WERI-Rb-1 (cell line): ENCODE results near the gene RTN4RL1.

Experiments used
- DNase-seq: peaks from one replicate; pipeline ENCODE4 v3.0.0-alpha.2; 2020
- H3K27ac ChIP-seq: fragments of 250-450 bp; sonication (Bioruptor Pico); 2 replicates; pipeline ENCODE4 v1.5.1; 2020; ENCODE audit warnings: mild to moderate bottlenecking, moderate library complexity
- H3K27me3 ChIP-seq: fragments of 250-450 bp; sonication (Bioruptor Pico); 2 replicates; pipeline ENCODE4 v1.5.1; 2021; ENCODE audit warnings: mild to moderate bottlenecking, low read depth, moderate library complexity; ENCODE audit not compliant: insufficient read depth, severe bottlenecking
- H3K36me3 ChIP-seq: fragments of 250-450 bp; sonication (Bioruptor Pico); 2 replicates; pipeline ENCODE4 v1.5.1; 2020; ENCODE audit warnings: mild to moderate bottlenecking, moderate library complexity
- H3K4me3 ChIP-seq: 2 replicates; pipeline ENCODE4 v1.5.1; 2011; ENCODE audit warnings: low read depth, mild to moderate bottlenecking, control low read depth, low read length
- H3K9me3 ChIP-seq: fragments of 250-450 bp; sonication (Bioruptor Pico); 2 replicates; pipeline ENCODE4 v1.5.1; 2021; ENCODE audit warnings: mild to moderate bottlenecking, moderate library complexity; ENCODE audit not compliant: severe bottlenecking
- TF ChIP-seq, protein P1 (sequence below): IDR thresholded peaks from 2 replicates; pipeline ENCODE4 v1.5.1; 2011; ENCODE audit warnings: low read depth, mild to moderate bottlenecking, control low read depth, inconsistent platforms, low read length

The RTN4RL1 gene

DNA sequence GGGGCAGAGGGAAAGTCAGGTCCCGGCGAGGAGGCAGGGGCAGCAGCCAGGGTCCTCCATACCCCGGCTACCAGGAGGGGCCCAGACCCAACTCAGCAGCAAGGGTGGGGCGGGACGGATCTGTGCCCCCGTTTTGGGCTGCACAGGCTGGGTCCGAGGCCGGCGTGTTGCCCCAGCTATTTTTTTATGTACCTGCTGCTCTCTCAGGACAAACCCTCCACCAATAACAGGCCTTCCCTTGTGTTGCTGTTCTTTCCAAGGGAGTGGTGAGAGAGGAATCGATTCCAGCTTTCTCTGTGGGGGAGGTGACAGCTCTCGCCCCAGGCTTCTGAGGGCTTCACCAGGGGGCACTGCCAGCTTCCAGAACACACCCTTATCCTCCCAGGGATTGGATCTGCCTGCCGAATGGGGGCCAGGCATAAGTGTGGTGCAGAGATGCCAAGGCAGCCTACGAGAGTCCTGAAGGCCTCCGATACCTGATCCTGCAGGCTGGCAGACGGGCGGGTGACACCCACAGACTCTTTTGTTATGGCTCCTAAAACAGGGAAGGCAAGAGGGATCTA lies 22.3 kb downstream of the RTN4RL1 start:
- H3K4me3 ChIP-seq = no peak overlapping the region
- no peaks in the 10 kb centered on the region for H3K27me3 ChIP-seq
- H3K9me3 ChIP-seq = no peaks in the 10 kb centered on the region
- DNase-seq = no peak
- TF ChIP-seq, protein P1, sequence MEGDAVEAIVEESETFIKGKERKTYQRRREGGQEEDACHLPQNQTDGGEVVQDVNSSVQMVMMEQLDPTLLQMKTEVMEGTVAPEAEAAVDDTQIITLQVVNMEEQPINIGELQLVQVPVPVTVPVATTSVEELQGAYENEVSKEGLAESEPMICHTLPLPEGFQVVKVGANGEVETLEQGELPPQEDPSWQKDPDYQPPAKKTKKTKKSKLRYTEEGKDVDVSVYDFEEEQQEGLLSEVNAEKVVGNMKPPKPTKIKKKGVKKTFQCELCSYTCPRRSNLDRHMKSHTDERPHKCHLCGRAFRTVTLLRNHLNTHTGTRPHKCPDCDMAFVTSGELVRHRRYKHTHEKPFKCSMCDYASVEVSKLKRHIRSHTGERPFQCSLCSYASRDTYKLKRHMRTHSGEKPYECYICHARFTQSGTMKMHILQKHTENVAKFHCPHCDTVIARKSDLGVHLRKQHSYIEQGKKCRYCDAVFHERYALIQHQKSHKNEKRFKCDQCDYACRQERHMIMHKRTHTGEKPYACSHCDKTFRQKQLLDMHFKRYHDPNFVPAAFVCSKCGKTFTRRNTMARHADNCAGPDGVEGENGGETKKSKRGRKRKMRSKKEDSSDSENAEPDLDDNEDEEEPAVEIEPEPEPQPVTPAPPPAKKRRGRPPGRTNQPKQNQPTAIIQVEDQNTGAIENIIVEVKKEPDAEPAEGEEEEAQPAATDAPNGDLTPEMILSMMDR = no peak
- H3K36me3 ChIP-seq = peaks cover 27% of the 10 kb centered on the region
- peak overlapping the region; percentile 10 for H3K27ac ChIP-seq

DNA sequence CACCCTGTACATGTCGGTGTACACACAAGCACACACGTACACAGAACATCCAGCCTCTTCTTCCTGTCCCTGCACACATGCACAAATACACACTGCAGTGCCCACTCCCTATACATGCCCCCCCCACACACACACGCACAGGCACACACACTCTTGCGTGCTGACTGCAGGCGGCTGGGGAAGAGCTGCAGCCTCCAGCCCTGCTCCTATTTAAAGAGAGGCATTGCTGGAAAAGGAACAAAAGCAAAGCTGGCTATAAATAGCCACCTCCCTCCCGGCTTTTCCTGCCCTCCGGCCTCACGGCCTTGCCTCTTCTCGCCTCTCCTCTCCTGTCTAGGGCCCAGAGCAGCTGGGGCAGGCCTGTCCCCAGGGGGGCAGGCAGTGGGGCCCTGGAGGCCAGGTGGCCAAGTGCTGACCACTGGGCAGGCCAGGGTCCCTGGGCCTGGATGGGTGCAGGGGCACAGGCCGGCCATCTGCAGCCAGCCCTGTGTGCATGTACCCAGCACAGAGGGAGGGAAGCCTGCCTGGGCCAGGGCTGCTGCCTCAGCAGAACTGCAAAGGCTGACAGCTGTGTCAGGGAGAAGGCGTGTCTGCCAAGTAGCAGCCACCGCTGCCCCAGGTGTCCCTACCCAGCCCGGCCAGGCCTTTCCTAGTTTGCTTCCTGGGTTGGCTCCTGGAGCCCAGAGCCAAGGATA lies 25.4 kb downstream of the RTN4RL1 start:
- Histone ChIP-seq H3K27ac (peak overlapping the region; percentile 96), H3K4me3 (no peak overlapping the region), H3K27me3 (no peaks in the 10 kb centered on the region), H3K36me3 (peaks cover 9% of the 10 kb centered on the region), H3K9me3 (no peaks in the 10 kb centered on the region)
- TF ChIP-seq, protein P1 = no peak
- peak; percentile 76 for DNase-seq

DNA sequence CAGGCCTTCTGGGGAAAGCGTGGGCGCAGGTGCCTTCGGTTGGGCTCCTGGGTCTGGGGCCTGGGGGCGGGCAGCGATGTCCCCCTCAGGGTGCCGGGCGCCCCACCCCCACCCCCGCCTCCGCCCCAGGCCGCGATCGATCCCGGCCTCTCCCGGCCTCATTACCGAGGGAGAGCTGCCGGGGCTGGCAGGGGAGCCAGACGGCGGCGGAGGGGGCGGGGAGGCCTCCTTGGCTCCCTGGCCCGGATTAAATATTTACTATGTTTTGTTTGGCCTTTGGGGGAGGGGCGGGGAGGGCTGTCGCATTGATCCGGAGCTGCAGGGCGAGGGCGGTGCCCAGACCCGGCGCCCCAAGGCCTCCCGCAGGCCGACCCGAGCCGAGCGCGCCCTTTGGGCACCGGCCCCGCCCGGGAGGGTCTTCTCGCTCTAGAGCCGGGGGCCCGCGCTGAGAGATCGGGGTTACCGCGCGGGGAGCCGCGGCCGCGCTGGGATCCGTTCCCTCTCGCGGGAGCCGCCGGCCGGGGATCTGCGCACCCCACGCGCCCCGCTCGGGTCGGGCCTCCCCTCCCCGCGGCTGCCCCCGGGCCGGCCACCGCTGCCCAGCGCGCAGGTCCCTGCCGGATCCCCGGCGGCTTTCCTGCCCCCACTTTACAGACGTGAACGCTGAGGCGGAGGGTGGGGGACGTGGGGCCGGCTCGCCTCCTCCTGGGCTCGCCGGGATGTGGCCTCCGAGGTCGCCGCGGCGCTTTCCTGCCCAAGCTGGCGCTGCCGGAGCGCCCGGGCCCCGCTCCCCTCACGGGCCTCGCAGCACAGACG lies 27.0 kb downstream of the RTN4RL1 start:
- Histone ChIP-seq H3K27ac (peak overlapping the region; percentile 96), H3K4me3 (peak overlapping the region; percentile 40), H3K9me3 (no peaks in the 10 kb centered on the region), H3K27me3 (no peaks in the 10 kb centered on the region), H3K36me3 (peaks cover 4% of the 10 kb centered on the region; the same call in 1 of the 2 replicates)
- TF ChIP-seq, protein P1 = 0 out of 2 replicates have a peak, but pooled peaks have one; percentile 0
- peak; percentile 95 for DNase-seq

DNA sequence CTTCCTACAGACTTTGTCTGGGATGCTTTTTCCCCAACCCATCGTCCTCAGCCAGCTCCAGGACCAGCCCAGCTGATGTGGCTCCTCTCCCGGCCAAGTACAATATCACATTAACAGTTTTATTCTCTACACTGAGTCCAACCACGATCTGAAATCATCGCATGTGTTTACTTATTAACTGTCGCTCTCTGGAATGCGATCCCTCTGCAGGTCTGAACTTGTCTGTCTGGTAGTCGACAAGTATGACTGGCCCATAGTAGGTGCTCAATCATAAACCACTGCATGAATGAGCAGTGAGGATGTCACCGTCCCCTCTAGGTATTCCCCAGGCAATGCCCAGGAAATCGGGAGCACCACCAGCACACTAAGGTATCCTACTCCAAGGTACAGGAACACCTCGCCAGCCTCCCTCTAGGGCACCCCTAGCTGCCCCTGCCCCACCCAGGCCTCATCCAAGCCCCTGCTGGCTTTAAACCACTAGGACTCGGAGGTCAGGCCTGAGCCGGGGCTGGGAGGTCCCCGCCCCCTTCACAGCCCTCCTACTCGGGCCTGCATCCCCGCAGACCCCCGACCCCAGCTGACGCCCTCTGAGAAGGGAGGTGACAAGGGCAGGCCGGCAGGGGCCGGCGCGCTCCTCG lies 27.7 kb downstream of the RTN4RL1 start:
- DNase-seq = peak; percentile 79
- Histone ChIP-seq H3K9me3 (no peaks in the 10 kb centered on the region), H3K4me3 (peak overlapping the region; percentile 34), H3K36me3 (peaks cover 3% of the 10 kb centered on the region; the same call in 1 of the 2 replicates), H3K27me3 (no peaks in the 10 kb centered on the region), H3K27ac (peak overlapping the region; percentile 96)
- TF ChIP-seq, protein P1 = no peak

DNA sequence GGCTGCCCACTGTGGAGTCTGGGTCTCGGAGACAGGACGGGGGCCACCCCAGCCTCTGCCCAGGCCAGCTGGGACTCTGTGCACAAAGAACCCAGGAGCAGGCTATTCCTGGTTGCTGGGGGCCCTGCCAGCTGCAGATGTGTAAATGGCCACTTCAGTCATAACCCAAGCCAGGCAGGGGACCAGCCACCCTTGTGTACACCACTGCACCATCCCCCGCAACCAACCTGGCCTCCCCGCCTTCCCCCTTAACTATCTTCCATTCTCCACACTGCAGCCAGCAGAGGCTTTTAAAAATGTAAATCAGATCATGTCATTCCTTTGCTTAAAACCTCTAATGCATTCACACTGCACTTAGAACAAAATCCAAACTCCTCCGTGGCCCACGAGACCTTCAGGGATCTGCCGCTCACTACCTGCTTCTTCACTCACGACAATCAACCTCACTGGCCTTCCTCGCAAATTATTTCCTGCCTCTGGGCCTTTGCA lies 28.3 kb downstream of the RTN4RL1 start:
- Histone ChIP-seq H3K27ac (peak overlapping the region; percentile 96), H3K36me3 (peaks cover 3% of the 10 kb centered on the region; the same call in 1 of the 2 replicates), H3K9me3 (no peaks in the 10 kb centered on the region), H3K27me3 (no peaks in the 10 kb centered on the region), H3K4me3 (no peak overlapping the region)
- TF ChIP-seq, protein P1 = no peak
- no peak for DNase-seq
